RWPE2 (cell line): Measurements from ENCODE around the gene CCDC180.

Source experiments
- ATAC-seq: fragments of 200-7000 bp; cut with Tn5 transposase; 3 replicates; pipeline ENCODE4 v1.9.1; 2021; ENCODE audit warnings: low read depth
- DNase-seq: peaks from one replicate; pipeline ENCODE4 v3.0.0-alpha.2; 2020; ENCODE audit warnings: low spot score
- H3K27ac ChIP-seq: fragments of 450-650 bp; 2 replicates; pipeline ENCODE4 v1.5.1; 2017; ENCODE audit warnings: mild to moderate bottlenecking; ENCODE audit not compliant: poor library complexity, severe bottlenecking
- H3K27me3 ChIP-seq: fragments of 250-450 bp; sonication (Bioruptor Pico); 2 replicates; pipeline ENCODE4 v1.5.1; 2021; ENCODE audit warnings: mild to moderate bottlenecking, moderate library complexity; ENCODE audit not compliant: insufficient read depth, poor library complexity, severe bottlenecking
- H3K36me3 ChIP-seq: fragments of 250-450 bp; sonication (Bioruptor Pico); 2 replicates; pipeline ENCODE4 v1.5.1; 2020; ENCODE audit warnings: low read depth, mild to moderate bottlenecking, moderate library complexity
- H3K4me1 ChIP-seq: fragments of 250-450 bp; sonication (Bioruptor Pico); 2 replicates; pipeline ENCODE4 v1.5.1; 2021; ENCODE audit warnings: mild to moderate bottlenecking, moderate library complexity; ENCODE audit not compliant: insufficient read depth, poor library complexity, severe bottlenecking
- H3K4me3 ChIP-seq: fragments of 250-450 bp; sonication (Bioruptor Pico); 2 replicates; pipeline ENCODE4 v1.5.1; 2021; ENCODE audit warnings: mild to moderate bottlenecking, moderate library complexity; ENCODE audit not compliant: severe bottlenecking
- H3K9me3 ChIP-seq: fragments of 250-450 bp; sonication (Bioruptor Pico); 2 replicates; pipeline ENCODE4 v1.5.1; 2021; ENCODE audit warnings: mild to moderate bottlenecking, moderate library complexity; ENCODE audit not compliant: severe bottlenecking
- CTCF ChIP-seq: fragments of 450-650 bp; IDR thresholded peaks from one replicate; pipeline ENCODE4 v1.5.1; 2017; ENCODE audit warnings: mild to moderate bottlenecking, moderate library complexity; ENCODE audit not compliant: poor library complexity, severe bottlenecking

CCDC180 gene

GRCh38 chr9:97313243-97313642, 5.8 kb downstream of the CCDC180 start:
- no peaks in the 10 kb centered on the region for H3K9me3 ChIP-seq
- H3K4me1 ChIP-seq = peaks cover 6% of the 10 kb centered on the region
- H3K36me3 ChIP-seq = no peaks in the 10 kb centered on the region
- no peaks in the 10 kb centered on the region for H3K27me3 ChIP-seq
- DNase-seq (no peak), ATAC-seq (no peak)
- no peak overlapping the region for H3K27ac ChIP-seq
- TF ChIP-seq CTCF = no peak
- H3K4me3 ChIP-seq = no peak overlapping the region

- Histone ChIP-seq H3K4me1 (peaks cover 2% of the 10 kb centered on the region), H3K27me3 (no peaks in the 10 kb centered on the region), H3K4me3 (no peak overlapping the region), H3K9me3 (no peaks in the 10 kb centered on the region), H3K36me3 (no peaks in the 10 kb centered on the region), H3K27ac (no peak overlapping the region)
- ATAC-seq (no peak), DNase-seq (no peak)
- no peak for TF ChIP-seq CTCF
These were observed 6.3 kb downstream of the CCDC180 start for GRCh38 chr9:97313746-97314145.

GRCh38 chr9:97314503-97314902, 7.0 kb downstream of the CCDC180 start:
- Histone ChIP-seq H3K27me3 (no peaks in the 10 kb centered on the region), H3K4me3 (no peak overlapping the region), H3K36me3 (no peaks in the 10 kb centered on the region), H3K27ac (no peak overlapping the region), H3K4me1 (no peaks in the 10 kb centered on the region), H3K9me3 (no peaks in the 10 kb centered on the region)
- no peak for DNase-seq
- TF ChIP-seq CTCF = no peak
- ATAC-seq = no peak

GRCh38 chr9:97315550-97315949, 8.1 kb downstream of the CCDC180 start:
- no peaks in the 10 kb centered on the region for H3K4me1 ChIP-seq
- ATAC-seq = no peak
- no peaks in the 10 kb centered on the region for H3K36me3 ChIP-seq
- H3K9me3 ChIP-seq = no peaks in the 10 kb centered on the region
- no peak overlapping the region for H3K4me3 ChIP-seq
- TF ChIP-seq CTCF = no peak
- H3K27me3 ChIP-seq = no peaks in the 10 kb centered on the region
- no peak for DNase-seq
- H3K27ac ChIP-seq = no peak overlapping the region

GRCh38 chr9:97316904-97317303, 9.4 kb downstream of the CCDC180 start:
- no peak overlapping the region for H3K27ac ChIP-seq
- no peaks in the 10 kb centered on the region for H3K4me1 ChIP-seq
- DNase-seq (no peak), ATAC-seq (no peak)
- TF ChIP-seq CTCF = no peak
- H3K9me3 ChIP-seq = no peaks in the 10 kb centered on the region
- no peak overlapping the region for H3K4me3 ChIP-seq
- no peaks in the 10 kb centered on the region for H3K36me3 ChIP-seq
- no peaks in the 10 kb centered on the region for H3K27me3 ChIP-seq
